Anterior cingulate cortex (tissue), 58 donors: ENCODE measurements around the gene SEMA3A.
"Not testable (repeated sequence)": the region's sequence is repeated elsewhere in the genome, so short reads cannot be mapped to it uniquely, and the experiment has no call there.

Source experiments
- DNase-seq, 58 donors: peaks; one replicate each; lab custom pipeline; 2025; lab: John Stamatoyannopoulos, UW

The SEMA3A gene

GRCh38 chr7:84076219-84076618 lies 118.4 kb downstream of the SEMA3A start:
- DNase-seq: no peak

- no peak for DNase-seq
Observed at GRCh38 chr7:84073186-84073875, 121.3 kb downstream of the SEMA3A start.

GRCh38 chr7:84070770-84071169 lies 123.8 kb downstream of the SEMA3A start:
- DNase-seq: no peak

- no peak for DNase-seq
Observed at GRCh38 chr7:84069999-84070500, 124.5 kb downstream of the SEMA3A start.

- DNase-seq: no peak
Observed at GRCh38 chr7:84069033-84069432, 125.6 kb downstream of the SEMA3A start.

GRCh38 chr7:84062489-84062901 lies 132.1 kb downstream of the SEMA3A start:
- DNase-seq: not testable (repeated sequence)

- DNase-seq: no peak
Observed at GRCh38 chr7:84060760-84061261, 133.8 kb downstream of the SEMA3A start.

- DNase-seq: no peak
Observed at GRCh38 chr7:84060000-84060399, 134.6 kb downstream of the SEMA3A start.

GRCh38 chr7:84058311-84059076 lies 136.1 kb downstream of the SEMA3A start:
- no peak for DNase-seq

- DNase-seq: no peak
Observed at GRCh38 chr7:84057576-84057975, 137.0 kb downstream of the SEMA3A start.

- no peak for DNase-seq
Observed at GRCh38 chr7:84055904-84056605, 138.5 kb downstream of the SEMA3A start.

GRCh38 chr7:84055199-84055598 lies 139.4 kb downstream of the SEMA3A start:
- DNase-seq: not testable (repeated sequence)

- no peak for DNase-seq
Observed at GRCh38 chr7:84049071-84049836, 145.3 kb downstream of the SEMA3A start.

GRCh38 chr7:84047085-84047484 lies 147.5 kb downstream of the SEMA3A start:
- DNase-seq: no peak

- DNase-seq: no peak
Observed at GRCh38 chr7:84044834-84045233, 149.8 kb downstream of the SEMA3A start.

GRCh38 chr7:84043661-84044191 lies 150.9 kb downstream of the SEMA3A start:
- DNase-seq: no peak

- DNase-seq: no peak
Observed at GRCh38 chr7:84042110-84042539, 152.5 kb downstream of the SEMA3A start.

- no peak for DNase-seq
Observed at GRCh38 chr7:84041649-84042048, 152.9 kb downstream of the SEMA3A start.

GRCh38 chr7:84040355-84040754 lies 154.2 kb downstream of the SEMA3A start:
- DNase-seq: peak in 41 of 58 donors; percentile 3 to 84 (median 28)

- no peak for DNase-seq
Observed at GRCh38 chr7:84039432-84039831, 155.2 kb downstream of the SEMA3A start.
